Measurements from ENCODE around the gene ARHGAP26. TPM values are rescaled to one million over a fixed set of nuclear protein-coding genes. Genes with fewer than 3 reads are reported as not detected.

Gene ARHGAP26
- total and polyA plus RNA-seq, 2 of the 4 experiments (the other 2 are of a cell fraction), result 0.54 to 0.56 TPM

GRCh38 chr5:143115381-143115780 lies 345.2 kb downstream of the ARHGAP26 start:
- ATAC-seq (ENCODE audit: low read depth), result no peak
- H3K9me3 ChIP-seq (ENCODE audit: control insufficient read depth, insufficient read depth, low read length), result no peaks in the 10 kb centered on the region
- H3K14ac ChIP-seq (replicated peaks; ENCODE audit: low read depth, low read length), result no peak overlapping the region
- H3K4me2 ChIP-seq (ENCODE audit: low read depth, low read length), result no peak overlapping the region
- H2BK15ac ChIP-seq (ENCODE audit: low read depth, low read length), result no peak overlapping the region
- peaks cover 4% of the 10 kb centered on the region; the same call in 1 of the 2 replicates for H3K9me1 ChIP-seq (ENCODE audit: insufficient read depth, low read length)
- no peak overlapping the region for H2AK5ac ChIP-seq (ENCODE audit: low read depth, low read length)
- H3K4ac ChIP-seq (ENCODE audit: low read depth, low read length), result no peak overlapping the region
- no CpG with 5 or more reads among the region's 2 CpGs for WGBS, 2 experiments (ENCODE audit: extremely low coverage in 2 of 2, insufficient read length in 1 of 2)
- intact Hi-C loops (cut with micrococcal nuclease), result no loop called here
- ChIA-PET POLR2A (ENCODE audit: unreplicated experiment) (no interaction called here), CTCF (no interaction called here)
- H2AK9ac ChIP-seq (replicated peaks; ENCODE audit: low read depth, low read length, poor library complexity), result no peak overlapping the region
- H3K4me1 ChIP-seq (ENCODE audit: control insufficient read depth, insufficient read depth, low read length), result no peaks in the 10 kb centered on the region
- no peak overlapping the region for H3K23ac ChIP-seq (ENCODE audit: low read depth, low read length)
- no peaks in the 10 kb centered on the region for H3K36me3 ChIP-seq (ENCODE audit: control insufficient read depth, insufficient read depth, low read length)
- H3K27ac ChIP-seq (ENCODE audit: insufficient read depth, low read length), result no peak overlapping the region
- H3K9ac ChIP-seq (ENCODE audit: low read depth, low read length), result no peak overlapping the region
- no peak overlapping the region for H2AFZ ChIP-seq (replicated peaks; ENCODE audit: low read length, poor library complexity)
- H2BK5ac ChIP-seq (ENCODE audit: low read depth, low read length, poor library complexity, severe bottlenecking), result no peak overlapping the region
- H3K27me3 ChIP-seq (ENCODE audit: control insufficient read depth, insufficient read depth, low read length), result no peaks in the 10 kb centered on the region
- no peak for TF ChIP-seq RAD21 (IDR thresholded peaks at IDR 0.05; ENCODE audit: low read length)
- no peak for TF ChIP-seq FOS (IDR thresholded peaks at IDR 0.05; ENCODE audit: low read depth, low read length)
- no peak for TF ChIP-seq USF2 (IDR thresholded peaks at IDR 0.05; ENCODE audit: low read depth, low read length)
- no peak for TF ChIP-seq RFX5 (IDR thresholded peaks at IDR 0.05; ENCODE audit: low read depth, low read length)
- TF ChIP-seq BHLHE40 (IDR thresholded peaks at IDR 0.05; ENCODE audit: low read depth, low read length), result no peak
- TF ChIP-seq MAFK (IDR thresholded peaks at IDR 0.05; ENCODE audit: low read depth, low read length), result no peak
- TF ChIP-seq NFE2L2 (IDR thresholded peaks at IDR 0.05; ENCODE audit: low read depth, low read length), result no peak
- no peak for TF ChIP-seq MAZ (IDR thresholded peaks at IDR 0.05; ENCODE audit: borderline replicate concordance, low read depth, low read length)
- TF ChIP-seq SMC3 (IDR thresholded peaks at IDR 0.05; ENCODE audit: low read depth, low read length), result no peak
- no peak for TF ChIP-seq RCOR1 (IDR thresholded peaks at IDR 0.05; ENCODE audit: insufficient replicate concordance, low read length)
- no peak for TF ChIP-seq MXI1 (IDR thresholded peaks at IDR 0.05; ENCODE audit: borderline replicate concordance, low read depth, low read length)
- TF ChIP-seq CHD1 (IDR thresholded peaks at IDR 0.05; ENCODE audit: low read depth, low read length), result no peak
- TF ChIP-seq, protein P1, sequence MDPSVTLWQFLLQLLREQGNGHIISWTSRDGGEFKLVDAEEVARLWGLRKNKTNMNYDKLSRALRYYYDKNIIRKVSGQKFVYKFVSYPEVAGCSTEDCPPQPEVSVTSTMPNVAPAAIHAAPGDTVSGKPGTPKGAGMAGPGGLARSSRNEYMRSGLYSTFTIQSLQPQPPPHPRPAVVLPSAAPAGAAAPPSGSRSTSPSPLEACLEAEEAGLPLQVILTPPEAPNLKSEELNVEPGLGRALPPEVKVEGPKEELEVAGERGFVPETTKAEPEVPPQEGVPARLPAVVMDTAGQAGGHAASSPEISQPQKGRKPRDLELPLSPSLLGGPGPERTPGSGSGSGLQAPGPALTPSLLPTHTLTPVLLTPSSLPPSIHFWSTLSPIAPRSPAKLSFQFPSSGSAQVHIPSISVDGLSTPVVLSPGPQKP (IDR thresholded peaks at IDR 0.05; ENCODE audit: borderline replicate concordance, low read depth, low read length), result no peak
- no peak overlapping the region for H2BK120ac ChIP-seq (ENCODE audit: low read depth, low read length)
- in situ Hi-C loops (cut with MboI; ENCODE audit: low sequenced_read_pairs), result no loop called here
- no peak overlapping the region for H3K4me3 ChIP-seq (ENCODE audit: insufficient read depth, low read depth, low read length)
- H3K18ac ChIP-seq (ENCODE audit: low read depth, low read length), result no peak overlapping the region
- no peak overlapping the region for H4K91ac ChIP-seq (ENCODE audit: insufficient read depth, low read depth, low read length)
- no TSS peak for BruUV-seq (replicated peaks)
- H4K5ac ChIP-seq (ENCODE audit: low read depth, low read length), result no peak overlapping the region
- no peak overlapping the region for H4K8ac ChIP-seq (ENCODE audit: low read depth in 2 of 2, low read length in 2 of 2)
- no peaks in the 10 kb centered on the region for H4K20me1 ChIP-seq (ENCODE audit: insufficient read depth, low read length)
- no peak for DNase-seq
- H2BK20ac ChIP-seq (ENCODE audit: low read depth, low read length), result no peak overlapping the region
- no peak overlapping the region for H3K56ac ChIP-seq (ENCODE audit: extremely low read depth, insufficient read depth, low read length)
- dilution Hi-C loops (cut with HindIII; ENCODE audit: low sequenced_read_pairs, unreplicated experiment), result no loop called here
- H3K79me1 ChIP-seq (ENCODE audit: low read depth in 1 of 2, low read length in 2 of 2), result no peaks in the 10 kb centered on the region
